Lung (tissue), 4 donors: ENCODE measurements around the gene ANXA1. TPM values are rescaled to one million over a fixed set of nuclear protein-coding genes. Genes with fewer than 3 reads are reported as not detected.

Source experiments
- polyA plus RNA-seq, 2 donors: library from polyadenylated mRNA; stranded (reverse); fragments of 200-250 nt; gene quantifications; one replicate each; pipeline ENCODE4 v1.2.1, GENCODE V29; 2013
- total RNA-seq, 2 donors: library from RNA; depleted of rRNA in 1 of 2; stranded (reverse); fragments of >200 nt in 1 of 2; gene quantifications; one replicate each; pipeline ENCODE4 v1.2.1, GENCODE V29; 2014 to 2021
- donor health status: Bipolar disorder and iron deficiency.
- donor health status: healthy.
- donor health status: DM: yes; HTN: yes; CAD: no.

Gene ANXA1
- total and polyA plus RNA-seq, 4 donors: 234 to 477 (median 410) TPM

Other genes with a start within 250 kb of the ANXA1 start
- 100 to 1,000 TPM; 124 to 137 TPM for gene ALDH1A1, start 198.8 kb upstream of the ANXA1 start, total RNA-seq
- gene ALDH1A1, start 198.8 kb upstream of the ANXA1 start, polyA plus RNA-seq: 100 to 1,000 TPM in 1 of 2 donors, 10 to 100 TPM in 1; 31.9 to 168 TPM